Measurements from ENCODE around the gene TGIF1.

Gene TGIF1

DNA sequence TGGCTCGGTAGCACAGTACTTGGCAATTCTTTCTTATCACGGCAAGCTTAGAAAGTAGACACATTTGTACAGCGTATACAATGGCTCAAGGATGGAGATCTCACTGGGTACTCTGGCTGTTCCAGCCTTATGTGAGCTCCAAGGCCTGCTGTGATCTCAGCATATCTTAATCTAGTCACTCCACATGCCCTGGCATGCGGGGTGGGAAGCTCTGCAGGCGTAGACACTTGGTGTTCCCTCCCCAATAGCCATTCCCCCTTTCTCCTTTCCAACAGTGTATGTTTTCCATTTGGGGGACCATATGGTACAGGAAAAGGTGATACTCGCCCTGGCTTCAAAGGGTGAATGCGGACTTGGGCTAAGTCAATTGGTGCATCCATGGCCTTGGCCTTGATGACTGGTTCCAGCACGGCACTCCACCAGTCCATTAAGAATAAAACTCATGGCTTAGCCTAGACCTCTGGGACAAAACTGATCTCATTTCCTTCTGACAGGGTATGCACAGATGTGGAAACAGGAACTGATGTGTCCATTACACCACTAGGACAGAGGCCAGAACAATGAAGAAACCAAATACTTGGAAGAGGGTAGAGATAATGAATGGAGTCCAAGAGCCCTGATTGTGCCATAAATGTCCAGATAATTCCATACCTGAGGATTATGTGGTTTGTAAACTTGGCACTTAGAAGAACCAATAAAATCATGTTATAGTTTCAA is 28.4 kb downstream of the TGIF1 start:
- Histone ChIP-seq H3K4me3 (ENCODE audit: low read length) (no peak overlapping the region), H3K9me3 (ENCODE audit: insufficient read depth, low read depth, low read length) (peaks cover 3% of the 10 kb centered on the region; the same call in 1 of the 2 replicates), H3K27ac (ENCODE audit: low read length) (no peak overlapping the region)

DNA sequence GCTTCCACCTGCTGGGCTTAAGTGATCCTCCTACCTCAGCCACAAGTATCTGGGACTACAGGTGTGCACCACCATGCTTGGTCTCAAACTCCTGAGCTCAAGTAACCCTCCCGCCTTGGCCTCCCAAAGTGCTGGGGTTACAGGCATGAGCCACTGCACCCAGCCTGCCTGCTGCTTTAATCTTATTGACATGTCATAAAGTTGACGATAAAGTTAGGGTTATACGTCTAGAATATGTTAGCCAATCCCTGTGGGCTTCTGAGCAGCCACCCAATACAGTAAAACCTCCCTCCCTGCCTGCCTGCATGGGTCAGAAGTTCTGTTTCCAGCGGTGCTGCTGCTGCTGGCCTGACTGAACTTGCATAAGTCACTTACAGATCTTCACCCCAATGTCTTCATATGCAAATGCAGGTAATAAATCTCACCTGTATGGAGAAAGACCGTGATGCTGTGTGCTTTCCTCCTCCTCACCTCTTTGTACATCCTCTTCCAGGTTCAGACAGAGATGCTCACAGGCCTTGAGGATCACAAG is 30.1 kb downstream of the TGIF1 start:
- Histone ChIP-seq H3K9ac (ENCODE audit: low read depth, low read length) (no peak overlapping the region), H3K27ac (ENCODE audit: low read length) (no peak overlapping the region), H3K27me3 (ENCODE audit: insufficient read depth, low read length) (no peaks in the 10 kb centered on the region), H3K9me3 (ENCODE audit: insufficient read depth, low read depth, low read length) (no peaks in the 10 kb centered on the region; the same call in 1 of the 2 replicates), H3K4me3 (ENCODE audit: low read length) (no peak overlapping the region), H3K4me1 (ENCODE audit: insufficient read depth, low read length) (no peaks in the 10 kb centered on the region), H3K36me3 (ENCODE audit: insufficient read depth, low read depth, low read length) (no peaks in the 10 kb centered on the region)

More for the DNA sequence above, 28.4 kb downstream of the TGIF1 start:
- Histone ChIP-seq H3K36me3 (ENCODE audit: insufficient read depth, low read depth, low read length) (no peaks in the 10 kb centered on the region), H3K27me3 (ENCODE audit: insufficient read depth, low read length) (no peaks in the 10 kb centered on the region), H3K9ac (ENCODE audit: low read depth, low read length) (no peak overlapping the region), H3K4me1 (ENCODE audit: insufficient read depth, low read length) (no peaks in the 10 kb centered on the region)

DNA sequence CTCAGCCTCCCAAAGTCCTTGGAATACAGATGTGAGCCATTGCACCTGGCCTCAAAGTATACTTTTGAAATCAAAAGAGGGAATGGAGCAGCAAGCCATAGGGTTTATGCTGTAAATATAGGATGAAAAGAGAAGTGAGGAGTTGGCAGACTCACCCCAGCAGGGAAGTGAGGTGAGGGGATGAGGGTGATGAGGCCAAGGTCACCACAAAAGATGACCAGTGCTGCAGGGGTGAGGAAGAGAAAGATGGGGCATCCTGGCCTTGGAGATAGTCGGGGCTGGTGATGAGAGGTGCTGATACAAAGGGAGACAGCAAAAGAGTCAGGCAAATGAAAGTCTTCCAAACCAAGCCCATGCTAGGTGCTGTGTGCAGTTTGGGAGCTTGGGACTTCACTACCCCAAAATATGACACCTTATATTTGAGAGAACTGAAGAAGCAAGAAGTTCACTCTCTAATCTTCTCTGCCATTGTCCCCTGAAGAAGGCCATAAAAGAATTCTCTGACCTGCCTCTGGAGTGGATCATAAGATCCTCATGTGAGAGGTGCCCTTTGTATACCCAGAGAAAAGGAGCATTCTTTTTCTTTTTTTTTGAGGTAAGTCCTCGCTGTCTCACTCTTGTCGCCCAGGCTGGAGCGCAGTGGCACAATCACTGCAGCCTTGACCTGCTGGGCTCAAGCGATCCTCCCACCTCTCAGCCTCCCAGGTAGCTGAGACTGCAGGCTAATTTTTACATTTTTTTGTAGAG is 31.0 kb downstream of the TGIF1 start:
- H3K27me3 ChIP-seq (ENCODE audit: insufficient read depth, low read length), result no peaks in the 10 kb centered on the region
- H3K9me3 ChIP-seq (ENCODE audit: insufficient read depth, low read depth, low read length), result no peaks in the 10 kb centered on the region
- H3K27ac ChIP-seq (ENCODE audit: low read length), result no peak overlapping the region
- no peaks in the 10 kb centered on the region for H3K4me1 ChIP-seq (ENCODE audit: insufficient read depth, low read length)
- no peak overlapping the region for H3K9ac ChIP-seq (ENCODE audit: low read depth, low read length)
- H3K4me3 ChIP-seq (ENCODE audit: low read length), result no peak overlapping the region
- H3K36me3 ChIP-seq (ENCODE audit: insufficient read depth, low read depth, low read length), result no peaks in the 10 kb centered on the region

DNA sequence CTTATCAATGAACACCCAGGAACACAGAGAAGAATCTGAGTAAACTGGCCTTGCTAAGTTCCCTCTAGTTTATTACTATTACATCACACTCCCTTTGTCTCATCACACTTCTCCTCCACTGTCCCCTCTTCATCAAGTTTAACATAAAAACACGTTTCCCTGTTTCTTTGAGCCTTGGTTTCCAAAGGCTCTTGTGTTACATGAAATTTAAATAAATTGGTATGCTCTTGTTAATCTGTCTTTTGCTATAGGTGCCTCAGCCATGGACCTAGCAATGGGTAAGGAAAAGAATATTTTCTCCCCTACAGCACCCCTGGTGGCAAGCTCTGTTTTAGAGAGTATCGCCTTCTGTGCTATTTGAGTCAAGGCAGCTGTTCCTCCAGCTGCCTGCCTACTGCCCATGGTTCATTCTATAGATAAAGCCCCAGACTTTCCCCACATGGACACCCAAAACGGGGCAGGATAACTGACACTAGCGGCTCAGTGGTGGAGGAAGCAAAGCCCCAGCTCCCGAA is 31.8 kb downstream of the TGIF1 start:
- no peaks in the 10 kb centered on the region for H3K27me3 ChIP-seq (ENCODE audit: insufficient read depth, low read length)
- no peak overlapping the region for H3K4me3 ChIP-seq (ENCODE audit: low read length)
- no peaks in the 10 kb centered on the region for H3K36me3 ChIP-seq (ENCODE audit: insufficient read depth, low read depth, low read length)
- H3K27ac ChIP-seq (ENCODE audit: low read length), result no peak overlapping the region
- H3K4me1 ChIP-seq (ENCODE audit: insufficient read depth, low read length), result no peaks in the 10 kb centered on the region
- no peak overlapping the region for H3K9ac ChIP-seq (ENCODE audit: low read depth, low read length)
- no peaks in the 10 kb centered on the region for H3K9me3 ChIP-seq (ENCODE audit: insufficient read depth, low read depth, low read length)

DNA sequence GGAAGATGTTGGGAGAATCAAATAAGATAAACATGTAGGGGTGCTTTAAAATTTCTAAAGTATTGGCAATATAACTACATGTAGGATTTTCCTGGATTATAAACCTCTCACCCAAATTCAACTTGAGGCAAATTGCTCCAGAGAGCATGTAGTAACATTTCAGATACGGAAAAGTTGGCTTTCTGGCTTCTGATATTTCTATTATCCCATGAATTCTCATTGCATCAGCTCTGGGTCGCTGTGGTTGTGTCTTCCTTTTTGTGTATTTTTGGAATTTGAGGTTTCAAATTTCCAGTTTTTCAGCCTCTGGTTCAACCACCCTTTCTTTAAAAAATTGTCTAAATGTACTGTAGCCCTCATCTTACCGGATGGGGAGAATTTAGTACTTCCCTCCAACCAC is 32.3 kb downstream of the TGIF1 start:
- no peak overlapping the region for H3K9ac ChIP-seq (ENCODE audit: low read depth, low read length)
- no peaks in the 10 kb centered on the region for H3K27me3 ChIP-seq (ENCODE audit: insufficient read depth, low read length)
- no peak overlapping the region for H3K4me3 ChIP-seq (ENCODE audit: low read length)
- H3K4me1 ChIP-seq (ENCODE audit: insufficient read depth, low read length), result no peaks in the 10 kb centered on the region
- H3K27ac ChIP-seq (ENCODE audit: low read length), result no peak overlapping the region
- no peaks in the 10 kb centered on the region for H3K36me3 ChIP-seq (ENCODE audit: insufficient read depth, low read depth, low read length)
- H3K9me3 ChIP-seq (ENCODE audit: insufficient read depth, low read depth, low read length), result no peaks in the 10 kb centered on the region

DNA sequence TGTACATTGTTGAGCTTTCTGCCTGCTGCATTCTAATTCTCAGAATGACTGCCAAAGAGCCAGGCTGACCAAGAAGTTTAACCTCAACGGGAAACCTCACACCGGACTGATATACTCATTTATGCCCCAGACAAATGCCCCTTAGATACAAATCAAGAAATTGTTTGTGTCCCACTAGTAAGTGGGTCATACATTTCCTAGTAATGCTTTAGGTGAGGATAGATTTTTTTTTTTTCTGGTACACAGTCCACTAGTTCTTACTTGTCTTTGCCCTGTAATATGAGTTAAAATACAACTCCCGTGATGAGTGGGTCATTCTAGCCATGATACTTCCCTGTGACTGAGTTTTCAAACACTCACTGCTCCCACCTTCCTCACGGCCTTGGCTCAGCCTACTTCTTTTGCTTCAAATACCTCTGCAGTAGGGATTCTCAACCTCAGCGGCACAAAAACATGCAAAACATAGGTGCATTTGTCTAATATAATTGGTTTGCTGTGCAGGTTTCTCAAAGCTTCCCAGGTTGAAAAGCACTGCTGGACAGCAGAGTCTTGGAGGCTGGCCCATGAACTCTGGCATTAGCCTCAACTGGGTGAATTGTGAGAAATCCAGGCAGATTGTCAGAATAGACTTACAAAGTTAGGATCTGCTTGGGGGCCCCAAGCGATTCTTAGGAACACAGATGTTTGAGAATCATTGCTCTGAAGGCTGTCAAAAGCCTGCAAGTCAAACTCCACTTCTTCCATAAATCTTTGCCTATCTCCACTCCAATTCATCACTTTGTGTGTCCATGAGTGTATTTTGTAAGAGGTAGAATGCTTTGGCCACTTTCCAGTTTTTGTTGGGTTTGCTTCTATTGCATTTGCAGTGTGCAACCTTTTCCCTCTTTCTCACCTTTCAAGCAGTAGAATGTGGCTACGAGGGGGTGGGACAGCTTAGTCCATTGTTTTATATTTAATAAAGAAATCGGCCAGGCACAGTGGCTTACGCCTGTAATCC is 35.5 kb downstream of the TGIF1 start:
- Histone ChIP-seq H3K4me3 (ENCODE audit: low read length) (no peak overlapping the region), H3K27ac (ENCODE audit: low read length) (no peak overlapping the region), H3K9ac (ENCODE audit: low read depth, low read length) (no peak overlapping the region), H3K36me3 (ENCODE audit: insufficient read depth, low read depth, low read length) (no peaks in the 10 kb centered on the region), H3K27me3 (ENCODE audit: insufficient read depth, low read length) (no peaks in the 10 kb centered on the region), H3K9me3 (ENCODE audit: insufficient read depth, low read depth, low read length) (no peaks in the 10 kb centered on the region), H3K4me1 (ENCODE audit: insufficient read depth, low read length) (no peaks in the 10 kb centered on the region)

DNA sequence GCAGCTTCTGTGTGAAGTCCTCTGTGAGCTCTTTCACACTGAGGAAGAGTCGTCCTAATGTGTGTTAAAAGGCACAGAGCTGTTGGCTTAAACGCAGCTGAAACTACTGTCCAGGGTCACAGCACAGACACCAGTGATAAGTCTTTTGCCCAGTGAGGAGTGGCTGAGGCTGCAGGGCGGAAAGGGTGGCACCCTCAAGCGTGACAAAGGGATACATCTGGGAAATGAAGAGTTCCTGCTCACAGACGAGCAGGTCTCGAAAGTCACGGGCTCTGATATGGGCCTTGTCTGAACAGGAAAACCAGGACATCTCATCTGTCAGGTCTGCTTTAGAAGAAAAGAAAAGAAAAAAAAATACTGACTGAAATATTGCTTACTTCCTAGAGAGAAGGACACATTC is 36.5 kb downstream of the TGIF1 start:
- no peak overlapping the region for H3K27ac ChIP-seq (ENCODE audit: low read length)
- H3K36me3 ChIP-seq (ENCODE audit: insufficient read depth, low read depth, low read length), result no peaks in the 10 kb centered on the region
- H3K4me1 ChIP-seq (ENCODE audit: insufficient read depth, low read length), result no peaks in the 10 kb centered on the region
- H3K27me3 ChIP-seq (ENCODE audit: insufficient read depth, low read length), result no peaks in the 10 kb centered on the region
- no peaks in the 10 kb centered on the region for H3K9me3 ChIP-seq (ENCODE audit: insufficient read depth, low read depth, low read length)
- no peak overlapping the region for H3K4me3 ChIP-seq (ENCODE audit: low read length)
- H3K9ac ChIP-seq (ENCODE audit: low read depth, low read length), result no peak overlapping the region

DNA sequence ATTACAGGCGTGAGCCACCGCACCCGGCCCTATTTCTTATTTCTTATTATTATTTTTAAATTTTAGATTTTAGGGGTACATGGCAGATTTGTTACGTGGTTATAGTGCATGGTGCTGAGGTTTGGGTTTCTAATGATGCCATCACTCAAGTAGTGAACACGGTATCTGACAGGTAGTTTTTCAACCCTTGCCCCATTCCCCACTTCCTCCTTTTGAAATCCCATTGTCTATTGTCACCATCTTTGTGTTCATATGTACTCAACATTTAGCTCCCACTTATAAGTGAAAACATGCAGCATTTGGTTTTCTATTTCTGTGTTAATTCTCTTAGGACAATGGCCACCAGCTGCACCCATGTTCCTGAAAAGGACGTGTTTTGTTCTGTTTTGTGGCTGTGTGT is 39.5 kb downstream of the TGIF1 start:
- no peaks in the 10 kb centered on the region for H3K27me3 ChIP-seq (ENCODE audit: insufficient read depth, low read length)
- H3K27ac ChIP-seq (ENCODE audit: low read length), result no peak overlapping the region
- no peaks in the 10 kb centered on the region for H3K4me1 ChIP-seq (ENCODE audit: insufficient read depth, low read length)
- H3K9ac ChIP-seq (ENCODE audit: low read depth, low read length), result no peak overlapping the region
- H3K36me3 ChIP-seq (ENCODE audit: insufficient read depth, low read depth, low read length), result no peaks in the 10 kb centered on the region
- no peaks in the 10 kb centered on the region for H3K9me3 ChIP-seq (ENCODE audit: insufficient read depth, low read depth, low read length)
- H3K4me3 ChIP-seq (ENCODE audit: low read length), result no peak overlapping the region

DNA sequence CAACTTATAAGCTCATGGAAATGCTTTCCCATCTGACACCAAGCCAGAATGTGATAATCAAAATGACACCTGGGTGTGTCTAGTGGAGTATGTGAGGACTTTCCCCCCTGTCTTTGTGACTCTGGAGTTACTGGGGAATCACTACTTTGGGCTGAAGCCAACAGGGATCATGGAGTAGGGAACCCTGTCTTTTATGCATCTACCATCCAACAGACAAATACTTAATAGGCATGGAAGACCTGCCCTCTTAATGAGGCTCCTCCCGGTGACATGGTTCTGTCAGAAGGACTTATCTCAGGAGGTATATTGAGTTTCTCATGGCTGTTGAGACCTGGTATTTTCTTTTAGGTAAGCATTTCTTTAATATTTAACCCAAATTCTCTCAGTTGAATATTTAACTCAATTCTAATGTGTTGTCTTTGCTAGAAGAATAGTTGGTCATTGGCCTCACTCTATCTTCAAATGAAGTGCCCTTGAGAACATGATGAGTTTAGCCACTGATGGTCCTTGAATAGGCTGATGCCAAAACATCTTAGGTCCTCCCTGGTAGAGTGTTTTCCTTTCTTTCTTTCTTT is 42.1 kb downstream of the TGIF1 start:
- Histone ChIP-seq H3K36me3 (ENCODE audit: insufficient read depth, low read depth, low read length) (no peaks in the 10 kb centered on the region), H3K27me3 (ENCODE audit: insufficient read depth, low read length) (no peaks in the 10 kb centered on the region), H3K9ac (ENCODE audit: low read depth, low read length) (no peak overlapping the region), H3K9me3 (ENCODE audit: insufficient read depth, low read depth, low read length) (no peaks in the 10 kb centered on the region), H3K4me1 (ENCODE audit: insufficient read depth, low read length) (no peaks in the 10 kb centered on the region), H3K4me3 (ENCODE audit: low read length) (no peak overlapping the region), H3K27ac (ENCODE audit: low read length) (no peak overlapping the region)

DNA sequence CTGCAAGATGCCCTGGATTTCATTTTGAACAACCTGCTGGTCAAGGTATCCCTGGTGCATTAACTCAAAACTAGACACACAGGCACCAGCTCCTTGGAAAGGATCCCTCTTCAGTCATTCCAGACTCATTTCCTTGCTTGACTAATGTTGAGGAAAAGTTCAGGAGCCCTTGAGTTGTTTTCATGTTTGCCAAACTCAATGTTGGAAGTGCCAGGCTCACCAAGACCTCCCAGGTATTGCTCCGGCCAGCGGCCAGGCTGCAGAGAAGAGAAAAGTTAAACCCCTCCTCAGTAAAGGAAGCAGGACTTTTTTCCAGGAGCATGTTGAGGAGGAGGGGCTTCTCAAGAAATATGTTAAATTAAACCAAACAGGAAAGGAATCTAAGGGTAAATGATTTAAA is 42.7 kb downstream of the TGIF1 start:
- Histone ChIP-seq H3K4me1 (ENCODE audit: insufficient read depth, low read length) (no peaks in the 10 kb centered on the region), H3K27ac (ENCODE audit: low read length) (no peak overlapping the region), H3K27me3 (ENCODE audit: insufficient read depth, low read length) (peaks cover 2% of the 10 kb centered on the region; the same call in 1 of the 2 replicates), H3K9me3 (ENCODE audit: insufficient read depth, low read depth, low read length) (no peaks in the 10 kb centered on the region), H3K4me3 (ENCODE audit: low read length) (no peak overlapping the region), H3K36me3 (ENCODE audit: insufficient read depth, low read depth, low read length) (no peaks in the 10 kb centered on the region), H3K9ac (ENCODE audit: low read depth, low read length) (no peak overlapping the region)
